Natural killer cell treated with Interleukin-12 subunit alpha and Interleukin-12 subunit beta and Interleukin-15 and Interleukin-18, amount 100 ng/mL, for 72 hours (primary cell): ENCODE measurements around the gene CDK11B. TPM values are rescaled to one million over a fixed set of nuclear protein-coding genes. Genes with fewer than 3 reads are reported as not detected.
"Not testable (repeated sequence)": the region's sequence is repeated elsewhere in the genome, so short reads cannot be mapped to it uniquely, and the experiment has no call there.

ENCODE experiments used
- ATAC-seq, 2 donors: fragments of 150-1000 bp; cut with Tn5 transposase in 1 of 2; sonication (Bioruptor Pico), chemical (Tn5 transposase) in 1 of 2; 2 replicates each; pipeline ENCODE4 v1.10.0; 2021
- DNase-seq: peaks from one replicate; pipeline ENCODE4 v3.0.0; 2022; ENCODE audit warnings: low spot score
- H3K27ac Mint-ChIP-seq, 2 donors: 1 replicate in 1 of 2; 2 replicates in 1 of 2; pipeline ENCODE4 v1.8.0; 2022; ENCODE audit warnings: mixed read lengths in 2 of 2, mild to moderate bottlenecking in 1 of 2, moderate library complexity in 1 of 2
- H3K27me3 Mint-ChIP-seq, 2 donors: 1 replicate in 1 of 2; 2 replicates in 1 of 2; pipeline ENCODE4 v1.8.0; 2022; ENCODE audit warnings: mixed read lengths in 2 of 2
- H3K36me3 Mint-ChIP-seq: one replicate; pipeline ENCODE4 v1.8.0; 2022; ENCODE audit warnings: mixed read lengths
- H3K4me1 Mint-ChIP-seq, 2 donors: 1 replicate in 1 of 2; 2 replicates in 1 of 2; pipeline ENCODE4 v1.8.0; 2022; ENCODE audit warnings: low read depth in 2 of 2, mixed read lengths in 2 of 2, mild to moderate bottlenecking in 1 of 2
- H3K4me3 Mint-ChIP-seq: one replicate; pipeline ENCODE4 v1.8.0; 2022; ENCODE audit warnings: mixed read lengths
- H3K9me3 Mint-ChIP-seq: 2 replicates; pipeline ENCODE4 v1.8.0; 2022; ENCODE audit warnings: mixed read lengths
- total RNA-seq, 2 donors: library from RNA; stranded (reverse); gene quantifications; one replicate each; pipeline ENCODE4 v1.2.3, GENCODE V29; 2022

Gene CDK11B
- total RNA-seq, 2 donors from 2014 or later = 37.2 to 51.7 TPM

DNA sequence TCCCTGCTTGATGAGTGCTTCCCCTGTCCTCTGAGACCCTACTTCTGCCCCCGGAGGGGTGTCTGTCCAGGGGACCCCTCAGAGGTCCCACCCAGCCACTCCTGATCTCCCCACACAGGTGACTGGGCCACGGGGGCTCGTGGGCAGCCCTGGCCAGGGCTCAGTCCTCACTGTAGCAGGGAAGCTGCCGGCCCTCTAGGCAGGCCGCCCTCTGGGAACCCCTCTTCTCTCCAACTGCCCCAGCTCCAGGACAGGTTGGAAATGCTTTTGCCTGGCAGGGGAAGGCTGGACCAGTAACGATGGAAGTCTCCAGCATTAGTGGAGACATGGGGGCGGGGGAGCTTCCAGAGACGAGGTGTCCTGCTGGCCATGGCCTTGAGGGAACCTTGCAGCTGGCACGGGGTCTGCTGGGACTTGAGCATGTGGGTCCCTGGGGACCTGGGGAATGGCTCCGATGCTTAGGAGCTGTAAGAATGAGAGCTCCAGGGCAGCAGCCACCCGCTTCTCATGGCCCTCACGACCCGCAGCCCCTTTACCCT is 55.8 kb downstream of the CDK11B start:
- DNase-seq = no peak
- no peaks in the 10 kb centered on the region for H3K27me3 Mint-ChIP-seq
- H3K4me1 Mint-ChIP-seq = peaks cover 7 to 14% of the 10 kb centered on the region in 2 donors
- ATAC-seq = no peak
- no peak overlapping the region for H3K4me3 Mint-ChIP-seq
- H3K9me3 Mint-ChIP-seq = no peaks in the 10 kb centered on the region
- no peak overlapping the region for H3K27ac Mint-ChIP-seq
- H3K36me3 Mint-ChIP-seq = no peaks in the 10 kb centered on the region

DNA sequence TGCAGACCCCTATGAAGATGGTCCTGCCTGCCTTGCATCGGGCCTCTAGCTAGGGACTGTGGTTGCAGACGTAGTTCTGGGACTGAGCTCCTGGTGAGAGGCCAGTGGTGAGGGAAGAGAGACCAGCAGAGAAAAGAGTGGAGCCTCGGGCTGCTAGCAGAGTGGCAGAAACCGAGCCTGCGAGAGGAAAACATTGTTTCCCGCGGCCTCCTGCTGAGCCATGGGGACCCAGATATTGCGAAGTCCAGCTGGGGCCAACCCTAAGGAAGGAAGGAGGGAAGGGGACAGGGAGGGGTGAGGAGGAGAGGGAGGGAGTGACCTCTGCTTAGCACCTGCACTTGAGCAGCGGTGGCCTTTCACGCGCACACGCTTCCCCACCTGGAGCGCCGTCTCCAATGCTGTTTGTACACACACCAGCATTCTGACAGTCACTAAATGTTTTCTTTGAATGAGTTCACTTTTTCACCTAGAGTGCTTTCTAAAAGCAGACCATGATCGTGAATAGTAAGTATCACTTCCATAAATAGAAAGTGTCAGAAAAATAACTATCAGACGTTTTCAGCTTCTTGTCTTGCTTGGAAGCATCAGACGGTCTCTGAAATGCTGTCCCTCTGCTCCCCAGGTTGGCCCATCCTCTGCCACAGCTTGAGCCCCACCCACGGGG is 56.4 kb downstream of the CDK11B start:
- Mint-ChIP-seq H3K27ac (no peak overlapping the region), H3K9me3 (no peaks in the 10 kb centered on the region), H3K4me3 (no peak overlapping the region), H3K4me1 (peaks cover 7 to 10% of the 10 kb centered on the region in 2 donors), H3K27me3 (no peaks in the 10 kb centered on the region), H3K36me3 (no peaks in the 10 kb centered on the region)
- ATAC-seq (no peak), DNase-seq (no peak)

DNA sequence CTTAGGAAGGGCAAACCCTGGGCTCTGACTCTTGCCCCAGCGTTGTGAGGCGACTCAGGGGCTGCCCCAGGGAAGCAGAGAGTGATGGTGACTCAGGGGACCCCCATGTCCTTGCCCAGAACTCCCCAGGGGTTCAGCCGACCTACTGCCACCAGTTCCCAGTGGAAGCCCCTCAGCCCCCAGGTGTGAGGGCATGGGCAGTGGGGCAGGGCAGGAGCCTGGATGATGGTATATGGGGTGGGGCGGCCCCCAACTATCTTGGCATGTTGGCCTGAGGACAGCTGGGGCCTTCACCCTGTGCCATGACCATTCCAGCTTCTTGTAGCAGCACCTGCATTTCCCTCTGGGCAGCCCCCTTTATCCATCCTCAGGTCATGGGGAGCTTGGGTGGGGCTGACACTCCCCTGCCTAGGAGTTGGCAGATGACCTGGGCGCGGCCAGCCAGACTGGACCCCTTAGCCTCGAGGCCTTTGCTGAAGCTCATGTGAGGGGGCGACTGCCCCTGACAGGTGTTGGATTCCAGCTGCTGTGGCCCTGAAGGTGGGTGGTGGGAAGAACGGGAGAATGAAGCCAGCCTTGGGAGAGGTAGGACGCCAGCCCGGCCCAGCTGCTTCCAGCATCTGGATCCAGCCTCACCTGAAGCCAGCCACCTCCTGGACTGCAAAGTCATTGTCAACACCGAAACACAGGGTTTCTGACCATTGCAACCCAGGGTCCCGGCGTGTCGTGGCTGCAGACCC is 57.1 kb downstream of the CDK11B start:
- no peak for ATAC-seq

DNA sequence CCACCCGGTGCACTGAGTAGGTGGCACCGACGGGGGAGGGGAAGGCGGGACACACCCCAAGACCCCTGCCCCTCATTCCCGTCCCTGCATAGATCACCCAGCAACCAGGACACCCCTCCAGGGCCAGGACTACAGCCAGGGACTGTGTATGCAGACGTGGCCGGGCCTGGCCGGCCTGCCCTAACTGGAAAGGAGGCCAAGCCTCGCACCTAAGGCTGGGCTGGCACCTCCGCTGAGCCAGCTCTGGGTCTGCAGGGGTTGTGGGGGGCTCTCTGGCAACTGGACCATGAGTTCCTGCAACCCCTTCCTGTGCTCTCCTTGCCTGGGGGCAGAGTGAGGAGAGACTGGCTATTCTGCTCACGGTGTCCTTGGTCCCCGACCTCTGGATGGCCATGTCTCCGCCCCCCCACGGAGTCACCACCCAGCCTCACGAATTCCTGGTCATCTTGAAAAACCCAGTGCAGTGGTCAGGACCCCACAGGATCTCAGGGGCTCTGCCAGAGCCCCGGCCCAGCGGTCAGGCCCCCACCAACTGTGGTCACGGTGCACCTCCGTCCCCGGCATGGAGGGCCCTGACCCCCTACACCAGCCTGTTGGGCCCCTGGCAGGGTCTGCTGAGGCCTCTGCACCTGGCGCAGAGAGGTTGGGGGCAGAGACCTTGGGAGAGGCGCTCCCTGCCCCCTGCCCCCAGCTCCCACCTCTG is 57.8 kb downstream of the CDK11B start:
- no peaks in the 10 kb centered on the region for H3K27me3 Mint-ChIP-seq
- no peak for DNase-seq
- no peak for ATAC-seq
- H3K4me1 Mint-ChIP-seq = peaks cover 0 to 4% of the 10 kb centered on the region in 2 donors
- no peaks in the 10 kb centered on the region for H3K9me3 Mint-ChIP-seq
- no peaks in the 10 kb centered on the region for H3K36me3 Mint-ChIP-seq
- no peak overlapping the region for H3K4me3 Mint-ChIP-seq
- no peak overlapping the region for H3K27ac Mint-ChIP-seq

More for the DNA sequence above, 57.1 kb downstream of the CDK11B start:
- H3K36me3 Mint-ChIP-seq = no peaks in the 10 kb centered on the region
- no peaks in the 10 kb centered on the region for H3K27me3 Mint-ChIP-seq
- no peak for DNase-seq
- no peak overlapping the region for H3K27ac Mint-ChIP-seq
- H3K4me1 Mint-ChIP-seq = peaks cover 2 to 5% of the 10 kb centered on the region in 2 donors
- no peaks in the 10 kb centered on the region for H3K9me3 Mint-ChIP-seq
- no peak overlapping the region for H3K4me3 Mint-ChIP-seq

DNA sequence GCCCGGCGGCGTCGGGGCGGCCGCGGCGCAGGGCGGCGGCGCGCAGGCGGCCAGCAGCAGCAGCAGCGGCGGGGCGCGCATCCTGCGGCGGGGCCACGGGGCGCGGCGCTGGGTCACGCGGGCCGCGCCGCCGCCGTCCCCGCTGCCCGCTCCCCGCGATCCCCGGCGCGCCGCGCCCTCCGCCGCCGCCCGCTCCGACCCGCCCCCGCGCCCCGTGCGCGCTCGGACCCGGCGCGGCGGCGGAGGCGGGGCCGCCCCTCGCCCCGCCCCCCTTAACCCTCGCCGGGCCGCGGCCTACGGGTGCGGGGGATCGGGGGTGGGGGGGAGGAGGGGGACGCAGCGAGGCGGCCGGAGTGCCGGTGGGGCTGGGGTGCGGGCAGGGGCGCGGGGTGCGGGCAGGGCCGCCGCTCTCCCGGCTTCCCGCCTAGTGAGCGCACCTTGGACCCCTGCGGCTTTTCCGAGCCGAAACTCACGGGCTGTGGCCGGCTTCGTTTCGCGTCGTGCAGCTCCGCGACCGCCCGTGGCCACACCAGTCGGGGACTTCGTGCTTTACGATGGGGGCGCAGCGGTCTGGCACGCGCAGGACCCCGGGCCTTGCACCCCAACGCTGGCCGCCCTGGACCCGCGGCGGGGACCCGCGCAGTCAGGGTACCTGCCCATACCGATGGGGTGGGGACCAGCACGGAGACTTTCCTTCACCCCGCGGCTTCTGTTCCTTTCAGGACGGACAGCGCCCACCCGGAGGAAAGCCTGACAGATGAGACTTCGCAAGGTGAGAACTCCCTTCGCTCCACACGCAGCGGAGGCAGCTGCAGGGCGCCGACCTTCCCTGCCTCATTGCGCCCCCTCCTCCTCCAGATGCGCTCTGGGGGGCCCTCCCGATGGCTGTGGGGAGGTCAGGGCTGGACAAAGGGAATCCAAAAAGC is 58.6 kb downstream of the CDK11B start, which contains the start of gene FNDC10:
TSS of gene FNDC10 (minus strand) at position 201 of the 926 bp plus-strand sequence. CDS start at position 81, 120 bp downstream.
- DNase-seq (no peak), ATAC-seq (peak in 1 of 2 donors; percentile 55)
- Mint-ChIP-seq H3K9me3 (no peaks in the 10 kb centered on the region), H3K4me1 (peaks cover 0 to 4% of the 10 kb centered on the region in 2 donors), H3K27ac (no peak within 1 kb of the TSS), H3K4me3 (peak within 1 kb of the TSS; percentile 74), H3K36me3 (no peaks in the 10 kb centered on the region), H3K27me3 (no peaks in the 10 kb centered on the region)

DNA sequence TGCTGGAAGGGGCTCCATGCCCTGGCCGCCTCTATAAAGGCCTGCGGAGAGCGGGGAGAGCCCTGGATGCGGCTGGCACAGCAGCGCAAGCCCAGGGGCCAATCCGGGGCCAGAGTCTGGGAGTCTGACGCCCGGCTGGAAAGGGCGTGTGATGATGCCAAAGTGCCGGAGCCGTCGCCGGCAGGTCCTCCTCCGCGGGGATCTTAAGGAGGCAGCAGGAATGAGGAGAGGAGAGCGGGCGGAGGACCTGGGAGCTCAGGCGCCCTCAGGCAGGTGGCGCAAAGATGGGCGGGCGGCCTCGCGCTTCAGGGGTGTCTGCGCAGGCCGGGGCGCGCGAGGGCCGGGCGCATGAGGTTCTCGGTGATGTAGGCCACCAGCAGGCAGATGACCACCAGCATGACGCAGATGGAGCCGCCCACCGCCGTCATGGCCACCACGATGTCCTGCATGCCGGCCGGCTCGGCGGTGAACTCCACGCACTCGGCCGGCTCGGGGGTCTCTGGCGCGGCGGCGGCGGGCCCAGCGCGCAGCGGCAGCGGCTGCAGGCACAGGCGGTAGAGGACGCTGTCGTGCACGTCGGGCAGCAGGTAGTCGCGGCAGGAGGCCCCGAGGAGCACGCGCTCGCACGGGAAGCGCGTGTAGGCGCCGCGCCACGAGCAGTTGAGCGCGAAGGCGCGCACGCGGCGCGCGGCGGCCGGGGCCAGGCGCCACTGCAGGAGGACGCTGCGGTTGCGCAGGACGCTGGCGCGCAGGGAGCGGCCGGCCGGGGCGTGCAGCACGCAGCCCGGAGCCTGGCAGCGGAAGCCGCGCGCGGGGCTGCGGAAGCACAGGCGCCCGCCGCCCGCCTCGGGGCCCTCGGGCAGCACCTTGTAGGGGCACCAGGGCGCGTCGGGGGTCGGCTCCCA is 59.5 kb downstream of the CDK11B start:
- H3K4me1 Mint-ChIP-seq = peaks cover 0 to 4% of the 10 kb centered on the region in 2 donors

DNA sequence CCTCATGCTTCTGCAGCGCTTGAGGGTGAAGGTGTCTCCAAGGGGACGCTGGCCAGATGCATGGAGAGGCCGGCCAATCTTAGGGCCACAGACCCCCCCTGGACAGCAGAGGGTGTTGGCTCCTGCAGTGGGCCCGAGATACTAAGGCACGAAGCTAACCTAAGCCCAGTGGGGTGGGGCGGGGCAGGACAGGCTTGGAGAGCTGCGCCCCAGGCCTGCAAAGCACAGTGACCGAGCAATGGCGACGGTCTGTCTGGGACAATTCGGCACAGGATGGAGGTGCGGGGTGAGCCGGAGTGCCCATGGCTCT is 60.1 kb downstream of the CDK11B start:
- Mint-ChIP-seq H3K27me3 (no peaks in the 10 kb centered on the region), H3K36me3 (no peaks in the 10 kb centered on the region), H3K4me1 (peaks cover 0 to 4% of the 10 kb centered on the region in 2 donors), H3K4me3 (peak overlapping the region; percentile 74), H3K27ac (no peak overlapping the region), H3K9me3 (no peaks in the 10 kb centered on the region)
- ATAC-seq (no peak), DNase-seq (no peak)

More for the DNA sequence above, 59.5 kb downstream of the CDK11B start:
- Mint-ChIP-seq H3K4me3 (peak overlapping the region; percentile 74), H3K9me3 (no peaks in the 10 kb centered on the region), H3K27ac (no peak overlapping the region), H3K27me3 (no peaks in the 10 kb centered on the region), H3K36me3 (no peaks in the 10 kb centered on the region)
- ATAC-seq (peak; percentile 76 to 86), DNase-seq (no peak)

DNA sequence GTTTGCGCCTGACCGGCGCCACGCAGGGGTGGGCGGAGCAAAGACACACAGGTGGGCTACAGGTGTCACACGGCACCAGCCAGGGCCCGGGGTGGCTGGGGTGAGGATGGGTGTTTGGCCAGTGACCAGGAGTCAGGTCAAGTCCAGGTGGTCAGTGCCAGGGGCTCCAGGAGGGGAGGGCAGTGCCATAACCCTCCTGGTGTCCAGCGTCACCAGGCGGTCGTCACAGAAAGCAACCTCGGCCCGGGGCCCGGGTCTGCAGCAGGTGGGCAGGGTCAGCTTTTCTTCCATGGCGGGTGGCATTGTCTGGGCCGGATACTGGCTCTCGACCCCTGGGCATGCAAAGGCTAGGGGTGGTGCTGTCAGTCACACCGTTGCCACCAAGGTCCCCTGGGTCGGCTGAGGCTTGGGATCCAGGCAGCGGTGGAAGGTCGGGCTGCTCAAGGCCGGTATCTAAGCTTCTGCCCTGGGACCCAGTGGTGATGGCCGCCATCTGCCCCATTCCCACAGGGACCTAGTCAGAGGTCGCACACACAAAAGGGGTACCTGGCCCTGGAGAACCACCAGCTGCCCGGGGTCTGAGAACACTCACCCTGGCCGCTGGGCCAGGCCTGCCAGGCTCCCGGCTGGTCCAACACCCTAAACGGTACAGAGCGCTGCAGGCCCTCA is 60.6 kb downstream of the CDK11B start:
- Mint-ChIP-seq H3K27me3 (no peaks in the 10 kb centered on the region), H3K4me1 (peaks cover 0 to 4% of the 10 kb centered on the region in 2 donors), H3K27ac (no peak overlapping the region), H3K9me3 (no peaks in the 10 kb centered on the region), H3K4me3 (no peak overlapping the region), H3K36me3 (no peaks in the 10 kb centered on the region)
- DNase-seq (no peak), ATAC-seq (no peak)

DNA sequence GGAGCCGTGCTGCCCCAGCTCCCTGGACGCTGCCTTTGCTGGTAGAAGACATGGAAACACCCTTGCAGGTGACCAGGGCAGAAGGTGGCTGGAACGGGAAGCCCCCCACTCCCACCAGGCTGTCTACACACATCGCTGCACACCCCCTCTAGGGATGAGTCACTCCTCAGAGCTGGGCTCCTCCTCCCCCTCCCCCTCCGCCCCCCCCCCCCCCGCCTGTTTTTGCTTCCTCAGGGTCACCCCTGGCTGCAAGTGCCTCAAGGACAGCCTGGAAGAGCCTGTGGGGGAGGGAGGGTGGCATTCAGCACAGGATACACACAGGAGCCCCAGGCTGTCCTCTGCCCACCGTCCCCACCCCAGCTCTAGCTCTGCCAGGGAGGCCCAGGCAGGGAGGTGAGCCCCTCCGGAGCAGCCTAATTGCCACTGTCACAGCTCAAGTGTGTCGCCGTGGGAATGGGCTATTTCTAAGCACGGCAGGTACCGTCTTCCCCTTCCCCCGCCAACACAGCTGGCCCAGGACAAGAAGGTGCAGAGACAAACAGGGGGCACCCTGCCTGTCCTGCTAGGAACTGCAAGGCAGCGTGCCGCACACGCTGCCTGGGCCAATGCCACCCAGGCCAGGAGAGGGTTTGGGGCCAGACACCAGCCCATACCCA is 61.4 kb downstream of the CDK11B start:
- no peaks in the 10 kb centered on the region for H3K36me3 Mint-ChIP-seq
- H3K27ac Mint-ChIP-seq = no peak overlapping the region
- H3K4me3 Mint-ChIP-seq = no peak overlapping the region
- no peak for DNase-seq
- no peaks in the 10 kb centered on the region for H3K27me3 Mint-ChIP-seq
- no peaks in the 10 kb centered on the region for H3K9me3 Mint-ChIP-seq
- H3K4me1 Mint-ChIP-seq = peaks cover 0 to 4% of the 10 kb centered on the region in 2 donors
- ATAC-seq = no peak

DNA sequence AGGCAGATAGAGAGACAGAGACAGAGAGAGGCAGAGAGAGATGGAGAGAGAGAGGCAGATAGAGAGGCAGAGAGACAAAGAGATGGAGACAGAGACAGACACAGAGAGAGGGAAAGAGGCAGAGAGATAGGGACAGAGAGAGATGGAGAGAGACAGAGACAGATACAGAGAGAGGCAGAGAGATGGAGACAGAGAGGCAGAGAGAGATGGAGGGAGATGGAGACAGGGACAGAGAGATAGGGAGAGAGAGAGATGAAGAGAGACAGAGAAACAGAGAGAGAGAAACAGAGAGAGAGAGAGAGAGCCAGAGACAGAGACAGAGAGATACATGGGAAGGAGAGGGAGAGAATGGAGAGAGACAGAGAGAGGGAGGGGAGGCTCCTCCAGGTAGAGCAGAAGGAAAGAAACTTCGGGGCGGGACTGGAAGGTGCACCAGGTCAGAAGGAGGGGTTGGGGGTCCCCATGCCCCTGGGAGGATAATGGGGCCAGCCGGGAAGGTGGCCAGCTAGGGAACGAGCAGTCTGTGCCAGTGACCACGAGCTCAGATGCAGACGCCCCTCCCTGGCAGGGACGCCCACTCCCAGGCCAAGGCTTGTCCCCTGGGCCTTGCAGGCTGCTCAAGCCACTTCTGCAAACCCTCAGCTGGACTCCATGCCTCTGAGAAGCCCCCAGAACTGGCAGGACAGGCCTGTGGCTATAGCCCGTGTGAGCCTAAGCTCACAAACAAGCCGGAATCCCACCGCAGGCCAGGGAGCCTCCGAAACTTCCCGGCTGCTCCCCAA is 62.1 kb downstream of the CDK11B start:
- DNase-seq = no peak
- H3K27ac Mint-ChIP-seq = no peak overlapping the region
- ATAC-seq = no peak
- H3K4me3 Mint-ChIP-seq = no peak overlapping the region
- H3K27me3 Mint-ChIP-seq = no peaks in the 10 kb centered on the region
- H3K4me1 Mint-ChIP-seq = peaks cover 0 to 4% of the 10 kb centered on the region in 2 donors
- H3K36me3 Mint-ChIP-seq = no peaks in the 10 kb centered on the region
- no peaks in the 10 kb centered on the region for H3K9me3 Mint-ChIP-seq

DNA sequence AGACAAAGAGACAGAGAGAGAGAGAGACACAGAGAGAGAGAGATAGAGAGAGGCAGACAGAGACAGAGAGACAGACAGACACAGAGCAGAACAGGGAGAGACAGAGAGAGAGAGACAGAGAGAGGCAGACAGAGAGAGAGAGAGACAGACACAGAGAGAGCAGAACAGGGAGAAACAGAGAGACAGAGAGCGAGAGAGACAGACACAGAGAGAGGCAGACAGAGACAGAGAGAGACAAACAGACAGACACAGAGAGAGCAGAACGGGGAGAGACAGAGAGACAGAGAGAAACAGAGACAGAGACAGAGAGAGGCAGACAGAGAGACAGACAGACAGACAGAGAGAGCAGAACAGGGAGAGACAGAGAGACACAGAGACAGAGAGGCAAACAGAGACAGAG is 63.5 kb downstream of the CDK11B start:
- H3K27ac Mint-ChIP-seq, ATAC-seq, H3K4me3 Mint-ChIP-seq: not testable (repeated sequence)

More for the DNA sequence above, 63.5 kb downstream of the CDK11B start:
- not testable (repeated sequence) for H3K4me1 Mint-ChIP-seq, H3K36me3 Mint-ChIP-seq, H3K27me3 Mint-ChIP-seq, DNase-seq, H3K9me3 Mint-ChIP-seq
